ENCODE data around the gene SNED1. TPM values are rescaled to one million over a fixed set of nuclear protein-coding genes. Genes with fewer than 3 reads are reported as not detected.

The SNED1 gene
- total RNA-seq, 3 donors from 2014 or later = 27.1 to 46.9 (median 35.2) TPM

DNA sequence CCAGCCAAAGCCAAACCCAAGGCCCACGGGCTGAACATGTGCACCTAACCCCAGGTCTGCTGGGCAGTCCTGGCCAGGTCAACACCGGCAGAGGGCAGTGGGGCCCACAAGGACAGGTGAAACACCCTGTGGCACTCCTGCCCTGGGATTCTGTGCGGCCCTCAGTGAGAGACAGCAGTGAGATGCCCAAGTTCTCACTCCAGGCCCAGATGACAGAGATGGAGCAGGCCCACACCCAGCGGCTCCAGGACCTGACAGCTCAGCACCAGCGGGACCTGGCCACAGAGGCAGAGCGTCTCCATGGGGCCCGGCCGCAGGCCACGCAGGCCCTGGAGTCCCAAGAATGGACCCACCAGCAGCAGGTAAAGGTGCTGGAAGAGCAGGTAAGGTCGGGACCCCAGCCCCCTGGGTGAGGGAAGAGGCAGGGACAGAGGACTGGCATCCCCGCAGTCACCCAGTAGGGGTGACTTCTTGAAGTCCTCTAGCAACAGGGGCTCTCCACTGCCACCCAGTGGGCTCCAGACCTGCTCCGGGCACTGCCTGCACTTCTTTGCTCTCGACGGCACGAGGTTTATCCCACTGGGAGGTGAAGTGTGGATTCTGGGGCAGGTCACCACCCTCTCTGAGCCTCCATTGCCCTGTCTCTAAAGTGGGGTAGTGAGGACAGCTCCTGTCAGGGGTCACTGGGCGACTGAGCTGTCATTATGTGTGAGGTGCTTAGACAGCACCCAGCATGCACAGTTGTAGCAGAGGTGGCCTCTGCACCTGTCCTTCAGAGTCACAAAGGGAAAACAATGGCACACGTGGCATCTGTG, 8.8 kb upstream of the SNED1 start:
- no peaks in the 10 kb centered on the region for H3K36me3 ChIP-seq
- peaks cover 16 to 26% of the 10 kb centered on the region in 2 donors for H3K4me1 ChIP-seq
- no peak for TF ChIP-seq POLR2A (IDR thresholded peaks at IDR 0.05)
- TF ChIP-seq, protein P1, sequence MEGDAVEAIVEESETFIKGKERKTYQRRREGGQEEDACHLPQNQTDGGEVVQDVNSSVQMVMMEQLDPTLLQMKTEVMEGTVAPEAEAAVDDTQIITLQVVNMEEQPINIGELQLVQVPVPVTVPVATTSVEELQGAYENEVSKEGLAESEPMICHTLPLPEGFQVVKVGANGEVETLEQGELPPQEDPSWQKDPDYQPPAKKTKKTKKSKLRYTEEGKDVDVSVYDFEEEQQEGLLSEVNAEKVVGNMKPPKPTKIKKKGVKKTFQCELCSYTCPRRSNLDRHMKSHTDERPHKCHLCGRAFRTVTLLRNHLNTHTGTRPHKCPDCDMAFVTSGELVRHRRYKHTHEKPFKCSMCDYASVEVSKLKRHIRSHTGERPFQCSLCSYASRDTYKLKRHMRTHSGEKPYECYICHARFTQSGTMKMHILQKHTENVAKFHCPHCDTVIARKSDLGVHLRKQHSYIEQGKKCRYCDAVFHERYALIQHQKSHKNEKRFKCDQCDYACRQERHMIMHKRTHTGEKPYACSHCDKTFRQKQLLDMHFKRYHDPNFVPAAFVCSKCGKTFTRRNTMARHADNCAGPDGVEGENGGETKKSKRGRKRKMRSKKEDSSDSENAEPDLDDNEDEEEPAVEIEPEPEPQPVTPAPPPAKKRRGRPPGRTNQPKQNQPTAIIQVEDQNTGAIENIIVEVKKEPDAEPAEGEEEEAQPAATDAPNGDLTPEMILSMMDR (IDR thresholded peaks at IDR 0.05) = peak in 1 of 3 donors; percentile 10
- intact Hi-C loops (cut with DNase I; ENCODE audit: low total_unique reads) = loop anchor here (10.0 kb wide), 1 partner anchor 75 kb away; no protein-coding TSS in a partner anchor
- peaks cover 3 to 8% of the 10 kb centered on the region in 2 donors for H3K9me3 ChIP-seq
- peak in 1 of 2 donors; percentile 42 for DNase-seq (ENCODE audit: low spot score in 2 of 2)
- no peaks in the 10 kb centered on the region for H3K27me3 ChIP-seq
- no peak overlapping the region for H3K4me3 ChIP-seq
- peak overlapping the region in 1 of 2 donors; percentile 95 for H3K27ac ChIP-seq

DNA sequence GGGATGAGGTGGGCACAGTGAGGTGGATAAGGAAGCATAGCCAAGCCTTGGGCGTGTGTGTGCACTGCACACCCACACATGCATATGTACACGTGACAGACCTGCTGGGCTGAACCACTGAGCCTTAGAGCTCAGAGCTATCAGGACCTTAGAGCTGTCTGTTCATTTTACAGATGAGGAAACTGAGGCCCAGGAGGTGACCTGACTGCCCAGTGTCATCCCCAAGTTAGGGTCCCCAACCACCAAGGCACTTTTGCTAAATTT, 8.2 kb upstream of the SNED1 start:
- Histone ChIP-seq H3K36me3 (no peaks in the 10 kb centered on the region), H3K4me1 (peaks cover 16 to 26% of the 10 kb centered on the region in 2 donors), H3K4me3 (no peak overlapping the region), H3K9me3 (peaks cover 3 to 8% of the 10 kb centered on the region in 2 donors), H3K27ac (peak overlapping the region in 1 of 2 donors; percentile 95), H3K27me3 (no peaks in the 10 kb centered on the region)
- no peak for DNase-seq (ENCODE audit: low spot score in 2 of 2)
- TF ChIP-seq POLR2AphosphoS5 (IDR thresholded peaks at IDR 0.05) = no peak
- TF ChIP-seq, protein P1 (IDR thresholded peaks at IDR 0.05) = no peak
- no peak for TF ChIP-seq POLR2A (IDR thresholded peaks at IDR 0.05)
- intact Hi-C loops (cut with DNase I; ENCODE audit: low total_unique reads) = loop anchor here (10.0 kb wide), 1 partner anchor 75 kb away; no protein-coding TSS in a partner anchor

- H3K4me3 ChIP-seq = no peak overlapping the region
- no peaks in the 10 kb centered on the region for H3K27me3 ChIP-seq
- intact Hi-C loops (cut with DNase I; ENCODE audit: low total_unique reads) = loop anchor here (10.0 kb wide), 1 partner anchor 76 kb away; no protein-coding TSS in a partner anchor
- peaks cover 3 to 8% of the 10 kb centered on the region in 2 donors for H3K9me3 ChIP-seq
- peaks cover 16 to 26% of the 10 kb centered on the region in 2 donors for H3K4me1 ChIP-seq
- peak overlapping the region; percentile 77 to 95 for H3K27ac ChIP-seq
- TF ChIP-seq POLR2A (IDR thresholded peaks at IDR 0.05) = no peak
- TF ChIP-seq, protein P1 (IDR thresholded peaks at IDR 0.05) = no peak
- no peak for TF ChIP-seq POLR2AphosphoS5 (IDR thresholded peaks at IDR 0.05)
- H3K36me3 ChIP-seq = no peaks in the 10 kb centered on the region
- DNase-seq (ENCODE audit: low spot score in 2 of 2) = peak in 1 of 2 donors; percentile 45
Observed at GRCh38 chr2:240990726-240991377, 7.6 kb upstream of the SNED1 start.

DNA sequence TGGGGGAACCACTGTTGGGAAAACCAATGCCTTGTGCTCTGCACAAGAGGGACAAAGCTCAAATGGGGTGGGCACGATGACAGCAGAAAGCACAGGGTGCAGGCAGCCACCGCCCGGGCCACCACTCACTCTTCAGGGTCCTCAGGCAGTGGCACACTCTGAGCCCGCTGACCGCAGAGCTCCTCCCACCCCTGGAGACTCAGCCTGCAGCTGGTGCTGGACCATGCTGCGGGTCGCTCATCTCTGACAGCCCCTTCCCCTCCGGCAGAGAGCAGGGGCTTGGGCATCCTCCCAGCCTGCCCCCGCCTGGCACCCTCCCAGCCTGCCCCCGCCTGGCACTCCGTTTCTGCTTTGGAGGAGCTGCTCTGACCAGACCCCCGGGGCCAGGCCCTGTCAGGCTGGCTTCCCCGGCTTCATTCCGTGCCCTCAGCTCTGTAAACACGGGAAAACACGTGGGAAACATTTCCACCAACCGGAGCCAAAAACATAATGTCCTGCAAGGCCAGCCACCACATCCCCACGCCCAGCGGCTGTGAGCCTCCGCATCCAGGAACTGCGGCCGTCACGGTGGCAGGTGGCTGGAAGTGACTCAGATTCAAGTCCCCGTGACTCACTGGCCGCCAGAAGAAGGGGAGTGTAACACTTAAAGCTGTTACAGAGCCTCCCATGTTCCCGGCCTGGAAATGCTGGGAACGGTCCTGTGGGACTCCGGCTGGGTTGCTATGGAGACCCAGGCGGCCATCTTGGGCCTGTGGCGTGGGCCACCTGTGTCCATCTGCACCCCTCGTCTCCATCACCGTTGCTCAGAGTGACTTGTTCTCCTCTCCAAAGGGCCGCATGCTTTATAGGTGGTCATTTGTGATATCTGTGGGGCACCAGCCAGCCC, 6.8 kb upstream of the SNED1 start:
- peak; percentile 91 to 95 for DNase-seq (ENCODE audit: low spot score in 2 of 2)
- Histone ChIP-seq H3K4me1 (peaks cover 16 to 26% of the 10 kb centered on the region in 2 donors), H3K4me3 (peak overlapping the region in 2 of 3 donors; percentile 19 to 51), H3K27me3 (no peaks in the 10 kb centered on the region), H3K27ac (peak overlapping the region; percentile 77 to 95), H3K9me3 (peaks cover 3 to 8% of the 10 kb centered on the region in 2 donors), H3K36me3 (no peaks in the 10 kb centered on the region)
- TF ChIP-seq POLR2AphosphoS5 (IDR thresholded peaks at IDR 0.05) (peak; percentile 82 to 97 (median 93)), POLR2A (IDR thresholded peaks at IDR 0.05) (no peak)
- TF ChIP-seq, protein P1 (IDR thresholded peaks at IDR 0.05) = no peak
- intact Hi-C loops (cut with DNase I; ENCODE audit: low total_unique reads) = loop anchor here (10.0 kb wide), 1 partner anchor 77 kb away; no protein-coding TSS in a partner anchor

All from breast epithelium (tissue), 4 donors.